Breast epithelium (tissue), 4 donors: ENCODE results near the gene PYGB. TPM values are rescaled to one million over a fixed set of nuclear protein-coding genes. Genes with fewer than 3 reads are reported as not detected.
A peak's percentile ranks its signal among the peaks of the same experiment; 100 is the strongest.

ENCODE experiments used
- DNase-seq, 2 donors: peaks; one replicate each; pipeline ENCODE4 v3.0.0-alpha.2; 2019; ENCODE audit warnings: low spot score in 2 of 2
- H3K27ac ChIP-seq, 2 donors: fragments of 200-600 bp; sonication (generic) in 1 of 2; one replicate each; pipeline ENCODE4 v1.5.1; 2016 to 2019; ENCODE audit warnings: mild to moderate bottlenecking in 1 of 2
- H3K27me3 ChIP-seq, 2 donors: fragments of 200-600 bp; sonication (generic) in 1 of 2; one replicate each; pipeline versions ENCODE4 v1.5.1 to v1.6.0; 2017 to 2019; ENCODE audit warnings: control low read depth in 1 of 2, mild to moderate bottlenecking in 1 of 2
- H3K36me3 ChIP-seq: fragments of 200-600 bp; one replicate; pipeline ENCODE4 v1.5.1; 2019
- H3K4me1 ChIP-seq, 2 donors: fragments of 200-600 bp; sonication (generic); one replicate each; pipeline ENCODE4 v1.5.1; 2016 to 2019; ENCODE audit warnings: control low read depth in 1 of 2
- H3K4me3 ChIP-seq, 3 donors: fragments of 200-600 bp; sonication (generic); 1 replicate in 2 of 3; 2 replicates in 1 of 3; pipeline ENCODE4 v1.5.1; 2016 to 2019; ENCODE audit warnings: mild to moderate bottlenecking in 3 of 3, moderate library complexity in 2 of 3
- H3K9me3 ChIP-seq, 2 donors: fragments of 200-600 bp; sonication (generic) in 1 of 2; one replicate each; pipeline ENCODE4 v1.5.1; 2016 to 2019; ENCODE audit warnings: control low read depth in 1 of 2
- POLR2A ChIP-seq: fragments of 450-650 bp; IDR thresholded peaks from one replicate; pipeline ENCODE4 v1.6.1; 2016; ENCODE audit warnings: antibody characterized with exemption, mild to moderate bottlenecking, moderate library complexity
- POLR2AphosphoS5 ChIP-seq, 3 donors: sonication (generic); formaldehyde crosslinking; IDR thresholded peaks; one replicate each; pipeline ENCODE4 v1.6.1; 2017; ENCODE audit warnings: antibody characterized with exemption in 3 of 3
- intact Hi-C: fragments of 100-400 bp; cut with DNase I; formaldehyde crosslinking; loops from one replicate; pipeline ENCODE4 v1.15.1; 2023; ENCODE audit warnings: low total_unique reads
- total RNA-seq, 3 donors: library from RNA; depleted of rRNA; stranded (reverse); fragments of >200 nt; gene quantifications; one replicate each; pipeline ENCODE4 v1.1.0, GENCODE V29; 2016
- TF ChIP-seq, protein P1 (sequence below), 3 donors: fragments of 450-650 bp; IDR thresholded peaks; one replicate each; pipeline ENCODE4 v1.5.1; 2016 to 2017; ENCODE audit warnings: antibody characterized with exemption in 3 of 3, mild to moderate bottlenecking in 3 of 3, moderate library complexity in 3 of 3

Gene PYGB
- total RNA-seq, 3 donors from 2014 or later: 95.7 to 128 (median 121) TPM

DNA sequence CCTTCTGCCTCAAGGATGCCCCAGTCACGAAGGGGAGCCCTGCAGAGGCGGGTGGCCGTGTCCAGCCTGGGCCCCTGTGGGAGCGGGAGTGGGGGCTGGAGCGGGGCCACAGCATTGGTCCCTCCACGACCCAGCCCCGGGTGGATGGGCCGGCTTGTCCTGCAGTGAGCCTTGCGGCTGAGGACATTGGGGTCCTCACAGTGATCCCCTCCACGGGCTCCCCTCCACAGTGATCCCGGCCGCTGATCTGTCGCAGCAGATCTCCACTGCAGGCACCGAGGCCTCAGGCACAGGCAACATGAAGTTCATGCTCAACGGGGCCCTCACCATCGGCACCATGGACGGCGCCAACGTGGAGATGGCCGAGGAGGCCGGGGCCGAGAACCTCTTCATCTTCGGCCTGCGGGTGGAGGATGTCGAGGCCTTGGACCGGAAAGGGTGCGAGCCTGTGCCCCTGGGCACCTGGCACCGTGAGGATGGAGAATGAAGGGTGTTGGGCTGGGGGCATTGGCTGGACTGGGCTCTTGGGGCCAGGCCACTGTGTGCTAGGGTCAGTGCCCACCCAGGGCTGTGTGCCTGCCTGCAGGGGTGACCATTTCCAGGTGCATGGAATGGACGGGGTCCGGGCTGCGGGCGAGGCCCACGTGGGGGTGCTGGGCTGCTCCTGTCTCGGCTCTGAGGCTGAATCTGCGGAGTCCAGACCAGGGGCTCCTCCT is 44.4 kb downstream of the PYGB start:
- H3K27ac ChIP-seq: peak overlapping the region; percentile 45 to 79
- DNase-seq: no peak
- no peak for TF ChIP-seq POLR2AphosphoS5 (IDR thresholded peaks at IDR 0.05)
- TF ChIP-seq POLR2A: no peak
- TF ChIP-seq, protein P1, sequence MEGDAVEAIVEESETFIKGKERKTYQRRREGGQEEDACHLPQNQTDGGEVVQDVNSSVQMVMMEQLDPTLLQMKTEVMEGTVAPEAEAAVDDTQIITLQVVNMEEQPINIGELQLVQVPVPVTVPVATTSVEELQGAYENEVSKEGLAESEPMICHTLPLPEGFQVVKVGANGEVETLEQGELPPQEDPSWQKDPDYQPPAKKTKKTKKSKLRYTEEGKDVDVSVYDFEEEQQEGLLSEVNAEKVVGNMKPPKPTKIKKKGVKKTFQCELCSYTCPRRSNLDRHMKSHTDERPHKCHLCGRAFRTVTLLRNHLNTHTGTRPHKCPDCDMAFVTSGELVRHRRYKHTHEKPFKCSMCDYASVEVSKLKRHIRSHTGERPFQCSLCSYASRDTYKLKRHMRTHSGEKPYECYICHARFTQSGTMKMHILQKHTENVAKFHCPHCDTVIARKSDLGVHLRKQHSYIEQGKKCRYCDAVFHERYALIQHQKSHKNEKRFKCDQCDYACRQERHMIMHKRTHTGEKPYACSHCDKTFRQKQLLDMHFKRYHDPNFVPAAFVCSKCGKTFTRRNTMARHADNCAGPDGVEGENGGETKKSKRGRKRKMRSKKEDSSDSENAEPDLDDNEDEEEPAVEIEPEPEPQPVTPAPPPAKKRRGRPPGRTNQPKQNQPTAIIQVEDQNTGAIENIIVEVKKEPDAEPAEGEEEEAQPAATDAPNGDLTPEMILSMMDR (IDR thresholded peaks at IDR 0.05): no peak
- no peaks in the 10 kb centered on the region for H3K36me3 ChIP-seq
- H3K27me3 ChIP-seq: no peaks in the 10 kb centered on the region
- H3K4me3 ChIP-seq: no peak overlapping the region
- H3K9me3 ChIP-seq: no peaks in the 10 kb centered on the region
- intact Hi-C loops: loop anchor here (5.0 to 10.0 kb wide), 2 partner anchors 102 to 295 kb away; partner anchors contain the start of gene ABHD12
- peaks cover 0 to 6% of the 10 kb centered on the region in 2 donors for H3K4me1 ChIP-seq

GRCh38 chr20:25293507-25293906 is 45.6 kb downstream of the PYGB start:
- Histone ChIP-seq H3K27me3 (no peaks in the 10 kb centered on the region), H3K36me3 (no peaks in the 10 kb centered on the region), H3K9me3 (no peaks in the 10 kb centered on the region), H3K27ac (peak overlapping the region; percentile 45 to 79), H3K4me1 (peaks cover 0 to 6% of the 10 kb centered on the region in 2 donors), H3K4me3 (no peak overlapping the region)
- TF ChIP-seq POLR2AphosphoS5 (IDR thresholded peaks at IDR 0.05): peak in 1 of 3 donors; percentile 18
- TF ChIP-seq, protein P1 (IDR thresholded peaks at IDR 0.05): no peak
- peak in 1 of 2 donors; percentile 74 for DNase-seq
- intact Hi-C loops: loop anchor here (5.0 to 10.0 kb wide), 2 partner anchors 101 to 296 kb away; partner anchors contain the start of gene ABHD12

GRCh38 chr20:25293910-25294458 is 46.1 kb downstream of the PYGB start:
- no peaks in the 10 kb centered on the region for H3K36me3 ChIP-seq
- H3K27me3 ChIP-seq: no peaks in the 10 kb centered on the region
- TF ChIP-seq POLR2A (no peak), POLR2AphosphoS5 (IDR thresholded peaks at IDR 0.05) (peak in 1 of 3 donors; percentile 11)
- TF ChIP-seq, protein P1 (IDR thresholded peaks at IDR 0.05): no peak
- no peak overlapping the region for H3K4me3 ChIP-seq
- intact Hi-C loops: loop anchor here (5.0 to 10.0 kb wide), 2 partner anchors 101 to 297 kb away; partner anchors contain the start of gene ABHD12
- peaks cover 0 to 6% of the 10 kb centered on the region in 2 donors for H3K4me1 ChIP-seq
- DNase-seq: no peak
- peak overlapping the region; percentile 45 to 79 for H3K27ac ChIP-seq
- no peaks in the 10 kb centered on the region for H3K9me3 ChIP-seq

GRCh38 chr20:25294459-25295385 is 46.8 kb downstream of the PYGB start:
- no peak for DNase-seq

More at GRCh38 chr20:25294459-25295385, 46.8 kb downstream of the PYGB start:
- Histone ChIP-seq H3K4me3 (no peak overlapping the region), H3K27me3 (no peaks in the 10 kb centered on the region), H3K4me1 (peaks cover 0 to 6% of the 10 kb centered on the region in 2 donors), H3K36me3 (no peaks in the 10 kb centered on the region), H3K27ac (peak overlapping the region; percentile 45 to 79), H3K9me3 (no peaks in the 10 kb centered on the region)
- TF ChIP-seq POLR2AphosphoS5 (IDR thresholded peaks at IDR 0.05) (peak in 1 of 3 donors; percentile 4), POLR2A (no peak)
- TF ChIP-seq, protein P1 (IDR thresholded peaks at IDR 0.05): peak in 1 of 3 donors; percentile 32
- intact Hi-C loops: loop anchor here (5.0 to 10.0 kb wide), 2 partner anchors 100 to 297 kb away; partner anchors contain the start of gene ABHD12
